ENCODE measurements around the gene KNDC1.

The KNDC1 gene

DNA sequence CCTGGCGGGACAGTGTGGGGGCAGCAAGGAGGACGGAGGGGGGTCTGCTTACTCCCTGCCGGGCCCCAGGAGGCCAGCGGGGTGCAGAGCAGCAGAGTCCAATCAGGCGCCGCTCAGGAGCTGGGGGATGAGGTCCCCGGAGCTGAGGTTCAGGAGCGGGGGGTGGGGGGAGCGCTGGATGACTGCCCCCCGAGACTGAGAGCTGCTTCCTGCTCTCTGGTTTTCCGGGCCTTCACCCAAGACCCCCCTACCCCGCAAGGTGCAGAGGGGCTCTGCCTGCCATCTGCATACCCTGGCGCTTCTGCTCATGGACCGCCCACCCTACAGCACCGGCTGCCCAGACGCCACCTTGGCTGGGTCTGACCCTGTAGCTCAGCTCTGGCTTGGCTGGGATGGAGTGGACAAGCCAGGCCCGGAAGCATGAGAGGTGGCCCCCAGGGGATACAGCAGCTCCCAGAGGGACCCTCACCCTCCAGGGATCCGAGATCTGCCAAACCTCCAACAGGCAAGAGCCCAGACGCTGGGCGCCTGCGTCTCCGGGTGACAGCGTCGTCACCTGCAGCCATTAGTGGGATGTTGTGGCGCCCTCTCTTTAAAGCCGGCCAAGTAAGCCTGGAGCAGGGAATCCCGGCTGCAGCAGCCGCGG is 930 bp downstream of the KNDC1 start:
- Histone ChIP-seq H3K27me3 (ENCODE audit: control insufficient read depth in 3 of 3, insufficient read depth in 3 of 3, low read depth in 1 of 3, low read length in 3 of 3) (peaks cover 0 to 2% (median 0%) of the 10 kb centered on the region in 3 experiments), H3K9ac (ENCODE audit: low read depth, low read length, poor library complexity) (peak overlapping the region; percentile 90), H3K4me3 (ENCODE audit: low read length in 2 of 2) (peak overlapping the region; percentile 51 to 89), H4K91ac (ENCODE audit: low read depth, low read length, poor library complexity) (no peak overlapping the region), H2AK5ac (ENCODE audit: low read depth, low read length) (peak overlapping the region; percentile 97), H3K79me1 (ENCODE audit: low read depth, low read length) (peaks cover 10% of the 10 kb centered on the region), H2BK12ac (ENCODE audit: low read length) (no peak overlapping the region), H3K23ac (ENCODE audit: low read depth, low read length, poor library complexity) (peak overlapping the region; percentile 89), H3K4me2 (ENCODE audit: insufficient read depth, low read length, poor library complexity, severe bottlenecking) (peak overlapping the region; percentile 98), H3K27ac (replicated peaks; ENCODE audit: low read length) (no peak overlapping the region), H4K8ac (ENCODE audit: low read depth, low read length) (no peak overlapping the region), H2AFZ (ENCODE audit: low read length) (peak overlapping the region; percentile 96), H2BK15ac (ENCODE audit: low read length) (peak overlapping the region; percentile 89), H3K36me3 (replicated peaks in 1 of 2; ENCODE audit: control insufficient read depth in 2 of 2, insufficient read depth in 2 of 2, low read length in 2 of 2) (peaks cover 0 to 6% of the 10 kb centered on the region in 2 donors), H3K4ac (ENCODE audit: low read length) (peak overlapping the region; percentile 37), H2BK5ac (ENCODE audit: low read length) (peak overlapping the region; percentile 66), H3K14ac (ENCODE audit: low read length) (peak overlapping the region; percentile 97), H3K4me1 (ENCODE audit: control insufficient read depth in 2 of 2, insufficient read depth in 1 of 2, low read depth in 1 of 2, low read length in 2 of 2) (peaks cover 17% of the 10 kb centered on the region in 2 donors), H3K18ac (ENCODE audit: low read length) (peak overlapping the region; percentile 99), H3K9me3 (replicated peaks in 1 of 2; ENCODE audit: control insufficient read depth in 2 of 2, insufficient read depth in 1 of 2, low read depth in 1 of 2, low read length in 2 of 2) (peaks cover 0 to 2% of the 10 kb centered on the region in 2 donors), H2BK120ac (ENCODE audit: low read depth, low read length) (peak overlapping the region; percentile 47)
- no peak for DNase-seq (ENCODE audit: low spot score)
- no CpG with 5 or more reads among the region's 29 CpGs for WGBS, 2 donors (ENCODE audit: extremely low coverage in 2 of 2, insufficient read length in 2 of 2, insufficient replicate concordance in 1 of 2)

DNA sequence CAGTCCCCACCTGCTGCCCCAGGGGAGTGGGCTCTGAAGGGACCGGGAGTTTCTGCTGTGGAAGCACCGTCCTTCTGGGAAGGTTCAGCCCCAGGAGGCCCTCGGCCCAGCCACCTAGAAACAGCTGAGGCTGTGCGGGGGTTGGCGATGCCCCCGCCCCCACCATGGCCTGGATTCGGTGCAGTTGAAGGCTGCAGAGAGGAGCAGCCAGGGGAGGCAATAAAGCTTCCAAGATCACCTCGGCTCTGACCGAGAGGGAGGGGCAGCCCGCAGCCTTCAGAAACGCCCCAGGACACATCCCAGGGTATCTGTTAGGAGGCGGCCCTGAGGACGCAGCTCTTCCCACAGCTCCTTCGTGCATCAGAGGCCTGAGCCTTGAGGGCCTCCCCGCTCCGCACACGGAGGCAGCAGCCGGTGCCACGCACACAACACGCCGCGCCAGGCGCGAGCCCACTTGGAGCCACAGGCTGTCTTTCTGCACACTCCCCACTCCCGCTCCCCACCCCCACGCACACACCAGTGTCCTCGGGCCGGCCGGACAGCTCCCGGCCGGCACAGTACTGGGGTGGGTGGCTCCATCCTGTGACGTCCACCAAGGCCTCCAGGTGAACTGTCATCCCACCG is 1.6 kb downstream of the KNDC1 start:
- peak overlapping the region; percentile 42 for H2BK15ac ChIP-seq (ENCODE audit: low read length)
- no peak overlapping the region for H2AK5ac ChIP-seq (ENCODE audit: low read depth, low read length)
- H3K9ac ChIP-seq (ENCODE audit: low read depth, low read length, poor library complexity): peak overlapping the region; percentile 65
- no peak overlapping the region for H3K4ac ChIP-seq (ENCODE audit: low read length)
- H3K27ac ChIP-seq (replicated peaks; ENCODE audit: low read length): no peak overlapping the region
- WGBS, 2 donors (ENCODE audit: extremely low coverage in 2 of 2, insufficient read length in 2 of 2, insufficient replicate concordance in 1 of 2): no CpG with 5 or more reads among the region's 33 CpGs
- H3K27me3 ChIP-seq (ENCODE audit: control insufficient read depth in 3 of 3, insufficient read depth in 3 of 3, low read depth in 1 of 3, low read length in 3 of 3): peaks cover 0 to 2% (median 0%) of the 10 kb centered on the region in 3 experiments
- H2BK120ac ChIP-seq (ENCODE audit: low read depth, low read length): no peak overlapping the region
- peak overlapping the region; percentile 96 for H2AFZ ChIP-seq (ENCODE audit: low read length)
- H3K79me1 ChIP-seq (ENCODE audit: low read depth, low read length): peaks cover 10% of the 10 kb centered on the region
- no peak overlapping the region for H3K14ac ChIP-seq (ENCODE audit: low read length)
- H3K4me2 ChIP-seq (ENCODE audit: insufficient read depth, low read length, poor library complexity, severe bottlenecking): peak overlapping the region; percentile 98
- peaks cover 0 to 6% of the 10 kb centered on the region in 2 donors for H3K36me3 ChIP-seq (replicated peaks in 1 of 2; ENCODE audit: control insufficient read depth in 2 of 2, insufficient read depth in 2 of 2, low read length in 2 of 2)
- peaks cover 0 to 2% of the 10 kb centered on the region in 2 donors for H3K9me3 ChIP-seq (replicated peaks in 1 of 2; ENCODE audit: control insufficient read depth in 2 of 2, insufficient read depth in 1 of 2, low read depth in 1 of 2, low read length in 2 of 2)
- no peak overlapping the region for H4K8ac ChIP-seq (ENCODE audit: low read depth, low read length)
- H3K4me3 ChIP-seq (ENCODE audit: low read length in 2 of 2): peak overlapping the region; percentile 51 to 89
- H2BK12ac ChIP-seq (ENCODE audit: low read length): no peak overlapping the region
- DNase-seq (ENCODE audit: low spot score): no peak
- H3K4me1 ChIP-seq (ENCODE audit: control insufficient read depth in 2 of 2, insufficient read depth in 1 of 2, low read depth in 1 of 2, low read length in 2 of 2): peaks cover 17% of the 10 kb centered on the region in 2 donors
- H3K23ac ChIP-seq (ENCODE audit: low read depth, low read length, poor library complexity): peak overlapping the region; percentile 89
- peak overlapping the region; percentile 66 for H2BK5ac ChIP-seq (ENCODE audit: low read length)
- H4K91ac ChIP-seq (ENCODE audit: low read depth, low read length, poor library complexity): no peak overlapping the region
- peak overlapping the region; percentile 36 for H3K18ac ChIP-seq (ENCODE audit: low read length)

DNA sequence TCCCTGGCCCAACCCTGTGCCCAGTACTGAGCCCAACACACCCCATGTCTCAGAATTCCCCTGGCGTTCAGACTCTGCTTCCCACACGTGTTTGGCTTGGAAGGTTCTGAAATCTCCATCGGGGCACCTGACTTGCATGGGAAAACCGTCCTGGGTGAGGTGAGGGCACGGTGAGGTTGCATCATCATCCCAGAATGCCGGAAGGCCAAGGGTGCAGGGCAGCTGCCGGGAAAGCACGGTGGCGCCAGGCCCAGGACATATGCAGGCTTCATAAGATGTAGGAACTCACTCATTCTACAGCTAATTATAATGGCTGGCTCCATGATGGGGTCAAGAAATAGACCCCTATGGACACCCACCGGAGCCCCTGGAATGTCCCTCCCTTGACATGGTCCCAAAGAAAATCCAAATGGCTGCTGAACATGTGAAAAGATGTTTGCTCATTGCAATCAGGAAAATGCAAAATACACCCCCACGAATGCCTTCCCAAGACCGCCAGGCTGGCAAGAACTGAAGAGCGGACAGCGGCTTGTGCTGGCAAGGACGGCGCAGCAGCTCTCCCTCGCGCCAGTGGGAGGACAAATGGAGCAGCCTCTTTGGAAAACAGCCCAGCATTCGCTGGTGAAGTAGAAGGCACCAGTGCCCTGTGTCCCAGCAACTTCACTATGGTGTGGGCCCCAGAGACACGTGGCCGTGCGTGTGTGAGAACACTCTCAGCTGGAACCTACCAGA is 2.3 kb downstream of the KNDC1 start:
- Histone ChIP-seq H3K14ac (ENCODE audit: low read length) (no peak overlapping the region), H2BK12ac (ENCODE audit: low read length) (no peak overlapping the region), H3K9ac (ENCODE audit: low read depth, low read length, poor library complexity) (no peak overlapping the region), H3K4me2 (ENCODE audit: insufficient read depth, low read length, poor library complexity, severe bottlenecking) (no peak overlapping the region), H2BK5ac (ENCODE audit: low read length) (peak overlapping the region; percentile 60), H3K36me3 (replicated peaks in 1 of 2; ENCODE audit: control insufficient read depth in 2 of 2, insufficient read depth in 2 of 2, low read length in 2 of 2) (peaks cover 0 to 6% of the 10 kb centered on the region in 2 donors), H4K91ac (ENCODE audit: low read depth, low read length, poor library complexity) (no peak overlapping the region), H3K9me3 (replicated peaks in 1 of 2; ENCODE audit: control insufficient read depth in 2 of 2, insufficient read depth in 1 of 2, low read depth in 1 of 2, low read length in 2 of 2) (peaks cover 0 to 2% of the 10 kb centered on the region in 2 donors), H3K27me3 (ENCODE audit: control insufficient read depth in 3 of 3, insufficient read depth in 3 of 3, low read depth in 1 of 3, low read length in 3 of 3) (peaks cover 0 to 2% (median 0%) of the 10 kb centered on the region in 3 experiments), H4K8ac (ENCODE audit: low read depth, low read length) (no peak overlapping the region), H3K23ac (ENCODE audit: low read depth, low read length, poor library complexity) (peak overlapping the region; percentile 75), H3K4me1 (ENCODE audit: control insufficient read depth in 2 of 2, insufficient read depth in 1 of 2, low read depth in 1 of 2, low read length in 2 of 2) (peaks cover 17% of the 10 kb centered on the region in 2 donors), H3K27ac (replicated peaks; ENCODE audit: low read length) (no peak overlapping the region), H2AK5ac (ENCODE audit: low read depth, low read length) (peak overlapping the region; percentile 41), H3K4ac (ENCODE audit: low read length) (peak overlapping the region; percentile 76), H3K18ac (ENCODE audit: low read length) (peak overlapping the region; percentile 31), H3K4me3 (ENCODE audit: low read length in 2 of 2) (no peak overlapping the region), H2AFZ (ENCODE audit: low read length) (no peak overlapping the region), H2BK15ac (ENCODE audit: low read length) (no peak overlapping the region), H3K79me1 (ENCODE audit: low read depth, low read length) (peaks cover 8% of the 10 kb centered on the region), H2BK120ac (ENCODE audit: low read depth, low read length) (no peak overlapping the region)
- DNase-seq (ENCODE audit: low spot score): no peak
- WGBS, 2 donors (ENCODE audit: extremely low coverage in 2 of 2, insufficient read length in 2 of 2, insufficient replicate concordance in 1 of 2): no CpG with 5 or more reads among the region's 22 CpGs

Data from neuronal stem cell (in vitro differentiated cells).